Measurements from ENCODE around the gene PLXNA4. TPM values are rescaled to one million over a fixed set of nuclear protein-coding genes. Genes with fewer than 3 reads are reported as not detected.
A peak's percentile ranks its signal among the peaks of the same experiment; 100 is the strongest.

PLXNA4 gene
- total RNA-seq, 1 donor from 2014 or later, result 5.3 TPM

- no peak for DNase-seq (ENCODE audit: low read depth in 2 of 2)
Observed at GRCh38 chr7:132243463-132243862, 332.8 kb downstream of the PLXNA4 start.

- no peak for DNase-seq (ENCODE audit: low read depth in 2 of 2)
Observed at GRCh38 chr7:132243051-132243450, 333.2 kb downstream of the PLXNA4 start.

GRCh38 chr7:132242192-132242812 lies 334.0 kb downstream of the PLXNA4 start:
- no peak for DNase-seq (ENCODE audit: low read depth in 2 of 2)

- peak; percentile 66 to 81 for DNase-seq (ENCODE audit: low read depth in 2 of 2)
Observed at GRCh38 chr7:132240821-132241422, 335.3 kb downstream of the PLXNA4 start.

GRCh38 chr7:132240262-132240661 lies 336.0 kb downstream of the PLXNA4 start:
- DNase-seq (ENCODE audit: low read depth in 2 of 2), result peak in 1 of 2 donors; percentile 54

- no peak for DNase-seq (ENCODE audit: low read depth in 2 of 2)
Observed at GRCh38 chr7:132239422-132239994, 336.8 kb downstream of the PLXNA4 start.

GRCh38 chr7:132234711-132235110 lies 341.6 kb downstream of the PLXNA4 start:
- DNase-seq (ENCODE audit: low read depth in 2 of 2), result no peak

- DNase-seq (ENCODE audit: low read depth in 2 of 2), result no peak
Observed at GRCh38 chr7:132232406-132232805, 343.9 kb downstream of the PLXNA4 start.

GRCh38 chr7:132230462-132230861 lies 345.8 kb downstream of the PLXNA4 start:
- DNase-seq (ENCODE audit: low read depth in 2 of 2), result no peak

- DNase-seq (ENCODE audit: low read depth in 2 of 2), result no peak
Observed at GRCh38 chr7:132228240-132228639, 348.0 kb downstream of the PLXNA4 start.

- DNase-seq (ENCODE audit: low read depth in 2 of 2), result no peak
Observed at GRCh38 chr7:132226957-132227290, 349.3 kb downstream of the PLXNA4 start.

GRCh38 chr7:132226046-132226956 lies 350.0 kb downstream of the PLXNA4 start:
- no peak for DNase-seq (ENCODE audit: low read depth in 2 of 2)

- DNase-seq (ENCODE audit: low read depth in 2 of 2), result no peak
Observed at GRCh38 chr7:132225216-132226030, 350.8 kb downstream of the PLXNA4 start.

GRCh38 chr7:132221356-132221755 lies 354.9 kb downstream of the PLXNA4 start:
- no peak for DNase-seq (ENCODE audit: low read depth in 2 of 2)

GRCh38 chr7:132220060-132220459 lies 356.2 kb downstream of the PLXNA4 start:
- no peak for DNase-seq (ENCODE audit: low read depth in 2 of 2)

- DNase-seq (ENCODE audit: low read depth in 2 of 2), result no peak
Observed at GRCh38 chr7:132218876-132219275, 357.4 kb downstream of the PLXNA4 start.

- DNase-seq (ENCODE audit: low read depth in 2 of 2), result no peak
Observed at GRCh38 chr7:132216847-132217525, 359.3 kb downstream of the PLXNA4 start.

- no peak for DNase-seq (ENCODE audit: low read depth in 2 of 2)
Observed at GRCh38 chr7:132214452-132214851, 361.8 kb downstream of the PLXNA4 start.

GRCh38 chr7:132213583-132213982 lies 362.7 kb downstream of the PLXNA4 start:
- no peak for DNase-seq (ENCODE audit: low read depth in 2 of 2)

GRCh38 chr7:132211971-132212370 lies 364.3 kb downstream of the PLXNA4 start:
- DNase-seq (ENCODE audit: low read depth in 2 of 2), result no peak

GRCh38 chr7:132210821-132211220 lies 365.4 kb downstream of the PLXNA4 start:
- no peak for DNase-seq (ENCODE audit: low read depth in 2 of 2)
